Kasumi-1 (cell line): Measurements from ENCODE around the gene ITGB2.
A peak's percentile ranks its signal among the peaks of the same experiment; 100 is the strongest.
"Not testable (repeated sequence)": the region's sequence is repeated elsewhere in the genome, so short reads cannot be mapped to it uniquely, and the experiment has no call there.

ENCODE experiments used
- DNase-seq, 2 experiments: peaks; one replicate each; lab custom pipeline; 2025; lab: John Stamatoyannopoulos, UW

The ITGB2 gene

GRCh38 chr21:44926331-44927101, 5.8 kb upstream of the ITGB2 start:
- DNase-seq: peak in 1 of 2 experiments; percentile 15

DNA sequence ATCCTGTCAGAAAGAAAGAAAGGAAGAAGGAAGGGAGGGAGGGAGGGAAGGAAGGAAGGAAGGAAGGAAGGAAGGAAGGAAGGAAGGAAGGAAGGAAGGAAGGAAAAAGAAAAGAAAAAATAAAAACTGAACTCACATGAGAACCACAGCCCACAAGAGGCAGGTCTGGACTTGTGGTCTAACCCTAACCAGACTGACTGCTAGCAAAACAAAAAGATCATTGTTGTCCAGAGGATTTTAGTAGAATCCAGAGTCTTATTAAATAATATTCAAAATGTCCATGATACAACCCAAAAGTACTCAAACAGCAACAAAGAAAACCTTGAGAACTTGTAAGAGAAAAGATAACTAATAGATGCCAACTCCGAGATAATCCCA, 4.7 kb upstream of the ITGB2 start:
- DNase-seq: no peak

DNA sequence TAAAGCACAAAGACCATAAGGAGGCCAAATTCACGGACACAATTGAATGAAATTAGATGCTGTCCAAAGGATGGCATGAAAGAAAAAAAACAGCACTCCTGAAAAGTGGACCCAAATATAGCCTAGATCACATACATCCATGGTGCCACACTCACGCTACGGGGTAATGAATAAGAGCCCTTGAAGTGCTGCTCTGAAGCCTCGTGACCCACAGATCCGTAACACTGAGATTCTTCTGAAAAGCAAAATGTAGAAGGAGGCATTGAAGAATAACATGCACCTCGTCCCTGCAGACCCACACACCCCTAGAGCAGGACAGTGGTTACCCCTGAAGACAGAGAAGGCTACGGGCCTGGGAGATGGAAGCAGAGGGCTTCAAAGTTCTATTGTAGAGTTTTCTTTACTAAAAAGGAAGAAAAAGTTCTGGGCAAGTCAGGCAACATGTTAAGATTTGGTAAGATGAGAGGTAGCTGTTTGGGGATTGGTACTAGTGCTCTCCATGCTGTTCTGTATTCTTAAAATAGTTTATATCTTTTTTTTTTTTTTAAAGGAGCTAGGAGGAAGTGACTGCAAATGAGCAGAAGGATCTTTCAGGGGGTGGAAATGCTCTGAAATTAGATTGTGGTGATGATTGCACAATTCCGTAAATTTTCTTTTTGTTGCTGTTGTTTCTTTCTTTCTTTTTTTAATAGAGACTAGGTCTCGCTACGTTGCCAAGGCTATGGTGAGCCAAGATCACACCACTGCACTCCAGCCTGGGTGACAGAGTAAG, 4.1 kb upstream of the ITGB2 start:
- DNase-seq: peak; percentile 78 to 89

GRCh38 chr21:44923480-44924084, 2.9 kb upstream of the ITGB2 start:
- DNase-seq: peak; percentile 44 to 50

- DNase-seq: no peak
Measured at GRCh38 chr21:44921928-44922327, 1.2 kb upstream of the ITGB2 start.

DNA sequence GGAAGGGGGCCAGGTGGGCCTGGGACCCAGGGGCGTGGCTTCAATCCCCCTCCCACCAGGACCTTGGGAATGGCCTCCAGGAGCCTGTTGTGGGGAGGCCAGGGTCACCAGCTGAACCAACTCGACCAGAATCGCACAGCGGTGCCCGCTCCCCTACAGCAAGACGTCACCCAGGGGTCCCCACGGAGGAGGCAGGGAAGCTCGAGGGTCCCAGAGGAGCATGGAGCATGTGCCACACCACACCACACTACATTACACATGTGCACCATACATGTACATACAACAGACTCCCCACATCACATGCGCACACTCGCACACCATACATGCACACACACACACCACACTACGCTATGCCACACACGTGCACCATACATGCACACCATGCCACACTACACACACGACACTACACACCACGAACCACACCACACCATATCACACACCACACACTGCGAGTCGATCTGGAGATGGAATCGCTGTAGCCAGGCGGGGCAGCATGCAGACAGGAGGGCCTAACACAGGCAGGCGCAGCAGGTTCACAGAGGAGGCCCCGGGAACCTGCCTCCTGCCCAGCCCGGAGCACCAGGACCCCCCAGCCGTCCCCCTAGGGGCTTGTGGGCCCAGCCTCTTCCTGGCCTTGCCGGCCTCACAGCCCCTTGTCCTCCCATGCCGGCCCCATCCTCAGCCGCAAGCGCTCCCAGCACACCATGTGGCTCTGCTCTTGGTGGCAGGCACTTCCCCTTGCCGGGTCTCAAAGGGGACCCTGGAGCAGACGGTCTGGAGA, 596 bp downstream of the ITGB2 start:
- peak; percentile 14 to 35 for DNase-seq

DNA sequence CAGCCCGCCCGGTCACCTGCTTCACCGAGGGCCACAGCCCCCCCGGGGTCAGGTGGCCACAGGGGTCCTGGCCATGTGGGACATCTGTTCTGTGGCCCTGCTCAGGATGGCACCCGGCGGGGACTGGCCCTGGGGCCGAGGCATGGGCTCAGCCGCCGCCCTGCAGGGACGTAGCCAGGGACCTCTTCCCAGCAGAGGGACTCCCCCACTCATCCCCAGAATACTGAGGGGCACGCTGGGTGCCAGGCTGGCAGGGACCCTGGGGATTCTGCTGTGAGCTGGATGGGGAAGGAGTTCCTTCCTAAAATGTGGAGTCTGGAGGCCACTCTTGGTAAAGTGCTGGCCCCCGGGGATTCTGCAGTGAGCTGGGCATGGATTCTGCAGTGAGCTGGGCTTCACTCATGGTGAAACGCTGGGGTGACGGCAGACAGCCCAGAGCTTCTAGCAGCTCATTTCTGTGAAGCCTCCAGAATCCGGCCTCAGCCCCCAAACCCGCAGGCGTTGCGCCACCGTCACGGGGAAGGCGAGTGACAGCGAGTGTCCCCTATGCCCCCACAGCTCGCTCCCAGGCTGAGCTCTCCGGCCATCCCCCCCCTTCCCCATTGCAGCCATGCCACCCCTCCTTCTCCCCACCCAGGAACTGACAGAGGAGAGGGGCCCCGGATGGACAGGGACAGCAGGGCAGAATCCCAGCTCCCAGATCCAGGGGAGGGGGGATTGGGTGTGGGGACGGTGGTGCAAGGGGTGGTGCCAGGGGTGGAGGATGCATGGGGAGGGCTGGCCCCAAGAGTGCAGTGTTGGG, 1.4 kb downstream of the ITGB2 start:
- DNase-seq: no peak

DNA sequence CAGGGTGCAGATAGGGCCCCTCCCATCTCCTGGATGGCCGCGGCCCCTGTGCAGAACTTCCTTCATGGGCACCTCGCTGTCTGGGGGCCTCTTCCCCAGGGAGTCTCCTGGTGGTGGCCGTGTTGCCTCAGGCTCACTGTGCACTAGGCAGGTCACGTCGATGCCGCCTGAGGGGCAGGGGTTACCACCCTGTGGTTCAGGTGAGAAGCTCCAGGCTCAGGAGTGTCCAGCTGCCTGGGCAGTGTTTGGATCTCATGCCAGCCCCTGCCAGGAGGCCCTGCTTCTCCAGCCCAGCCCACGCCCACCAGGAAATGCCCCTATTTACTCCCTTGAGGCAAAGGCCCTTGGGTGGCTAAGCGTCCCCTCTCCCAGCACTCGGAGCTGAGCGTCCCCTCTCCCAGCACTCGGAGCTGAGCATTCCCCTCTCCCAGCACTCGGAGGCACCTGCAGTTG, 2.1 kb downstream of the ITGB2 start:
- DNase-seq: no peak

DNA sequence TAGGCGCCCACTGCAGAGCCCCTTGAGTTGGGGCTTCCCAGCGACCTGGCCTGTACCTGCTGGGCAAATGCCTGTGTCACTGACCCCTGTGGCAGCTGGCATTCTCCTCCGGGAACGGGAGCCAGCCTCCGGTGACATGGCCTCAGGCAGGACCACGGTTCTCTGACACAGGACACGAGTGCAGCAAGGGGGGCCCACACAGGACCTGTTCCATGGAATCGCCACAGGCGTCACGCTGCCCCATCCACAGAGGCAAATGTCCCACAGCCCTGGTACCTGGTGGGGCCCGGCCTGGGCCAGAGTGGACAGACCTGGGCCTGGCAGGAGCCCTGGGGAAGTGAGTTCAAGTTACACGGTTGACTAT, 2.6 kb downstream of the ITGB2 start:
- no peak for DNase-seq

DNA sequence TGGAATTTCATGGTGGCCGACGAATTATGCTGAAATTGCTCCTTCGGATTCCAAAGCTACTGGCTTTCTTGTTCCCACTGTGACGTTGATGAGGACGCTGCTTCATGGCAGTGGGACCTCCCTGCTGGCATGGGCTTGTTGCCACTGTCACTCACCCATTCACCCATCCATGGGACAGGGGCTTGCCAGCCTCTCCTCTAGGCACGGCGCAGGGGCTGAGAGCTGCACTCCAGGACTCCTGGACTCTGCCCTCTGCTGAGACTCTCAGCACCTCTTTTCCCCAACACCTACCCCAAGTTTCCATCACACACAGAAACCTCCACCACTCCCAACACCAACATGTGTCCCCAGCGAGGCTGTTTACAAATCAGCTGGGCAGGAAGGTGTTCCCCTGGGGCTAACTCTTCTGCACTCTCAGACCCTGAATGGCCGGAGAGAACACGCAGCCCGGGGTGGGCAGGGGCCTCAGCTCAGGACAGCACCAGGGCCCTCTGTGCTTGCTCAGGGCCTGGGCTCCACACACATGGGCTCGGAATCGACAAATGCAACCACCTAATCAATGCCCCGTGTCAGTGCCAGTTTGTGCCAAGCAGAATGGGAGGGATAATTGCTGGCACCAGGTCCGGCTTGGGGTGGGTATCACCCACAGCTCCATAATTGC, 3.1 kb downstream of the ITGB2 start:
- no peak for DNase-seq

- no peak for DNase-seq
Measured at GRCh38 chr21:44916965-44917364, 3.7 kb downstream of the ITGB2 start.

- peak; percentile 36 to 61 for DNase-seq
Measured at GRCh38 chr21:44914176-44914874, 6.4 kb downstream of the ITGB2 start.

DNA sequence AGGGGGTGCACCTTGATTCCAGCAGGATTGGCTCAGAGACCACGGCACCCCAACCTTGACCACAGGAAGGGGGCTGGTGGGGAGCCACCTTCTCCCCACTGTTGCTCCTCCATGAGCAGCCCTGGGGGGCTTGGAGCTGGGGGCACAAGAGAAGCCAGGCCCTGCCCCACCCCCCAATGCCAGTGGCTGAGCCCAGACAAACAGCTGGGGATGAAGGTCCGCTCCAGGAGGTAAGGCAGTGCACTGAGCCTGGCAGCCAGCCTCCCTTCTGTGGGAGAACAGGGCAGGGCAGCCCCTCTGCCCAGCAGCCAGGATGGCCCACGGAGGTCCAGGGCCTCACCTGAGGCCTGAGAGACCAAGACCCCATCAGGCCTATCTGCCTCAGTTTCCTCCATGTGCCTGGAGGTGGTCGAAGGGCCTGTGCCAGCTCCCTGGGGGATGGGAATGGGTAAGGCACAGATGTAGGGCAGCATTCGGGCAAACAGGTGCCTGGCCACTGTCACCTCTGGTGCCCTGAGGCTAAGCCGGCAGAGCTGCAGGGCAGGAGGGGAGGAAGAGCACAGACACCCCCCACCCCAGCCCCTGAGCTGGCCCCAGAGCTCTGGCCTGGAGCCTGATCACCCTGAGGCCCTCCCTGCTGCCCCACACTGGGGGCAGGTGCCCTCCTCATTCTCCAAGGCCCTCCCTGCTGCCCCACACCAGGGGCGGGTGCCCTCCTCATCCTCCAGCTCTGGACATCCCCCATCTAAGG, 7.1 kb downstream of the ITGB2 start:
- DNase-seq: no peak

DNA sequence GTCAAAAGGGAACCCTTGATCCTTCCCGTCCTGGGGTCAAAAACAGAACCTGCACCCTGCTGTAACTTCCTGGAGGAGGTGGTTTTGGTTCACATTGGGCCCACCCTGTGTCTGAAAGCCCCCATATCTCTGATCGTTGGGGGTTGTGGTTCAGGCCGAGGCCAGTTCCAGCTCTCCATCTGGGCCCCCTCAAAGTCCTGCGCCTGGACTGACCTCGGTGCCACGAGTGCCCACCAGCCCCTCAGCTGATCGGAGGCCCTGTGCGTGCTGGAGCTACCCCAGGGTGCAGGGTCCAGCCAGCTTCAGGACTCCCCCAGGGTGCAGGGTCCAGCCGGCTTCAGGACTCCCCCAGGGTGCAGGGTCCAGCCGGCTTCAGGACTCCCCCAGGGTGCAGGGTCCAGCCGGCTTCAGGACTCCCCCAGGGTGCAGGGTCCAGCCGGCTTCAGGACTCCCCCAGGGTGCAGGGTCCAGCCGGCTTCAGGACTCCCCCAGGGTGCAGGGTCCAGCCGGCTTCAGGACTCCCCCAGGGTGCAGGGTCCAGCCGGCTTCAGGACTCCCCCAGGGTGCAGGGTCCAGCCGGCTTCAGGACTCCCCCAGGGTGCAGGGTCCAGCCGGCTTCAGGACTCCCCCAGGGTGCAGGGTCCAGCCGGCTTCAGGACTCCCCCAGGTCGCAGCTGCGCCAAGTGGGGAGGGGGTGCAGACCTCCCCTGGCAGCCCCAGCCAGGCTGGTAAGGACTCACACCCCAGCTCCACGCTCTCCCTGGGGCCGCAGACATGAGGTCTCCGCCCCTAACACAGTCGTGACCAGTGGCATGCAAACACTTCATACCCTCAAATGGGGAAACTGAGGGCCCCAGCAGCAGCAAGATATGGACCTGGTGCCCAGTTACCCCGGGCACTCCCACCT, 7.9 kb downstream of the ITGB2 start:
- DNase-seq: not testable (repeated sequence)

DNA sequence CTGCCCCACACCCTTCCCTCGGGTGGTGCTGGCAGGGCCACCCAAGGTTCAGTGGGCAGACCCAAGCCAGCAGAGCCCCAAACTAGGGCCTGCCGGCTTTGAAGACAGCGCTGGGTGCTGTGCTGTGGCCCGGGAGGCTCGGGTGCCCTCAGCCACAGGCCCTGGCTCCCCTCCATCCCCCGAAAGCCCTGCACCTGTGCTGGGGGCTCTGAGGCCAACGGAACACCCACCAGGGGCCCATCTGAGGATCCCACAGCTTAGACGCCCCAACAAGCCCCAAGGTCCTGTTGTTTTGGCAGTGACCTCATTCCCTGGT, 8.6 kb downstream of the ITGB2 start:
- DNase-seq: no peak

DNA sequence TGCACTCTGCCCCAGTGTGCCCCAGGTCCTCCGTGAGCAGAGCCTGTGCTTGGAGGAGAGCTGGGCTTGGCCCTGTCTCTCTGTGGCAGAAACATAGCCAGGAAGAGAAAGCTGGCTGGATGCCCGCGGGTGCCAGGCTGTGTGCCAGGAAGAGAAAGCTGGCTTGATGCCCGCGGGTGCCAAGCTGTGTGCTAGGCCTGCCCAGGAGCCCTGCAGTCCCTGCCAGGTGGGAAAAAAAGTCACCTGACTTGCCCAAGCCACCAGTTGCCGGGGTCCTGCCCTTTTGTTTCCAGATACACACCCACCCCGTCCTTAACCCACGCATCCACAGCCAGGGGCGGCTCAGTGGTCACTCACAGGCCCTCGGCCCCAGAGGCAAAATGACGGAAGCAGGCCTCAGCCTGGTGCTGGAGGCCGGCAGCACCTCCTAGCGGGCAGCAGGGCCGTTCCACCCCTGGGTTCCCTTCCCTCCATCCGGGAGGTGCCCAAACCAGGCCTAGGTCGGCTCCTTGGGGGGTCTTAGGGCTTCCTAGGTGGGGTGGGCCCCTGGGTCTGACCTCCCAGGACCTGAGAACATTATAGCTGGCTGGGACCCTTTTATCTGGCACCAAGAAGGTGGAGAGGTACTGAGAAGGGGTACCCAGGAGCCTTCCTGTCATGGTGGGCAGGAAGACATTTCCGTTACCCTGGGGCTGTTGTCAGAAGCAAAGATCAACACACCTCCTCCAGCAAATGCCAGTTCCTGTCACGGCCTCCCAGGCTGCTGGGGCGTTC, 9.1 kb downstream of the ITGB2 start:
- no peak for DNase-seq

GRCh38 chr21:44911068-44911383, 9.7 kb downstream of the ITGB2 start:
- no peak for DNase-seq
